ENCODE results near the gene CAT.

CAT gene

GRCh38 chr11:34425360-34425759 lies 13.4 kb upstream of the CAT start:
- DNase-seq (ENCODE audit: low read depth) = no peak

- DNase-seq (ENCODE audit: low read depth) = no peak
Observed at GRCh38 chr11:34425867-34426266, 12.9 kb upstream of the CAT start.

- DNase-seq (ENCODE audit: low read depth) = peak; percentile 64
Observed at GRCh38 chr11:34426766-34427185, 12.0 kb upstream of the CAT start.

- peak; percentile 92 for DNase-seq (ENCODE audit: low read depth)
Observed at GRCh38 chr11:34427186-34427805, 11.4 kb upstream of the CAT start.

GRCh38 chr11:34431979-34432378 lies 6.8 kb upstream of the CAT start:
- no peak for DNase-seq (ENCODE audit: low read depth)

- no peak for DNase-seq (ENCODE audit: low read depth)
Observed at GRCh38 chr11:34432822-34433221, 5.9 kb upstream of the CAT start.

- DNase-seq (ENCODE audit: low read depth) = no peak
Observed at GRCh38 chr11:34433899-34434298, 4.8 kb upstream of the CAT start.

GRCh38 chr11:34437224-34438125 lies 1.3 kb upstream of the CAT start:
- DNase-seq (ENCODE audit: low read depth) = no peak

- no peak for DNase-seq (ENCODE audit: low read depth)
Observed at GRCh38 chr11:34439610-34440198, 970 bp downstream of the CAT start.

- DNase-seq (ENCODE audit: low read depth) = no peak
Observed at GRCh38 chr11:34441814-34442213, 3.1 kb downstream of the CAT start.

GRCh38 chr11:34443136-34443535 lies 4.4 kb downstream of the CAT start:
- DNase-seq (ENCODE audit: low read depth) = no peak

GRCh38 chr11:34444428-34444827 lies 5.7 kb downstream of the CAT start:
- no peak for DNase-seq (ENCODE audit: low read depth)

- DNase-seq (ENCODE audit: low read depth) = no peak
Observed at GRCh38 chr11:34445956-34446355, 7.2 kb downstream of the CAT start.

- no peak for DNase-seq (ENCODE audit: low read depth)
Observed at GRCh38 chr11:34446386-34446785, 7.7 kb downstream of the CAT start.

GRCh38 chr11:34447044-34447443 lies 8.3 kb downstream of the CAT start:
- DNase-seq (ENCODE audit: low read depth) = no peak

GRCh38 chr11:34448223-34448994 lies 9.7 kb downstream of the CAT start:
- no peak for DNase-seq (ENCODE audit: low read depth)

GRCh38 chr11:34449013-34449412 lies 10.3 kb downstream of the CAT start:
- no peak for DNase-seq (ENCODE audit: low read depth)

- DNase-seq (ENCODE audit: low read depth) = no peak
Observed at GRCh38 chr11:34451053-34451452, 12.3 kb downstream of the CAT start.

- DNase-seq (ENCODE audit: low read depth) = no peak
Observed at GRCh38 chr11:34454308-34455032, 15.7 kb downstream of the CAT start.

- no peak for DNase-seq (ENCODE audit: low read depth)
Observed at GRCh38 chr11:34457607-34458006, 18.9 kb downstream of the CAT start.

- DNase-seq (ENCODE audit: low read depth) = no peak
Observed at GRCh38 chr11:34458525-34458924, 19.8 kb downstream of the CAT start.

All from stromal cell of bone marrow (primary cell).